SK-N-SH treated with all-trans-retinoic acid at 6 μM for 48 hours (cell line): ENCODE data around the gene AKAP10.

Experiments
- ATAC-seq: fragments of 200-7000 bp; cut with Tn5 transposase; 3 replicates; pipeline ENCODE4 v1.9.1; 2020; ENCODE audit warnings: mild to moderate bottlenecking, moderate library complexity
- ARNTL ChIP-seq: fragments of 450-650 bp; formaldehyde crosslinking; IDR thresholded peaks from 2 replicates; pipeline ENCODE4 v1.5.0; 2020; ENCODE audit warnings: low read depth, mild to moderate bottlenecking, moderate library complexity, borderline replicate concordance
- BACH2 ChIP-seq: fragments of 250-450 bp; sonication (Bioruptor Pico); IDR thresholded peaks from 2 replicates; pipeline ENCODE4 v1.9.0; 2021; ENCODE audit warnings: mild to moderate bottlenecking, borderline replicate concordance
- CSDC2 ChIP-seq: fragments of 250-450 bp; sonication (Bioruptor Pico); IDR thresholded peaks from 2 replicates; pipeline ENCODE4 v1.5.0; 2020; ENCODE audit warnings: mild to moderate bottlenecking, moderate library complexity
- GLIS3 ChIP-seq: fragments of 250-450 bp; sonication (Bioruptor Pico); IDR thresholded peaks from 2 replicates; pipeline ENCODE4 v1.5.0; 2020; ENCODE audit warnings: mild to moderate bottlenecking, moderate library complexity
- ISL1 ChIP-seq: fragments of 250-450 bp; sonication (Bioruptor Pico); IDR thresholded peaks from 2 replicates; pipeline ENCODE4 v2.1.2; 2022; ENCODE audit warnings: mild to moderate bottlenecking, moderate library complexity
- PPARA ChIP-seq: fragments of 250-450 bp; sonication (Bioruptor Pico); IDR thresholded peaks from 2 replicates; pipeline ENCODE4 v1.5.0; 2020; ENCODE audit warnings: mild to moderate bottlenecking, borderline replicate concordance
- RARB ChIP-seq: fragments of 250-450 bp; sonication (Bioruptor Pico); IDR thresholded peaks from 2 replicates; pipeline ENCODE4 v1.8.0; 2021; ENCODE audit warnings: mild to moderate bottlenecking, moderate library complexity
- SNAI2 ChIP-seq: fragments of 250-450 bp; sonication (Bioruptor Pico); IDR thresholded peaks from 2 replicates; pipeline ENCODE4 v1.5.0; 2020; ENCODE audit warnings: mild to moderate bottlenecking, moderate library complexity
- TCF4 ChIP-seq: fragments of 250-450 bp; sonication (Bioruptor Pico); IDR thresholded peaks from 2 replicates; pipeline ENCODE4 v1.8.0; 2021; ENCODE audit warnings: mild to moderate bottlenecking, moderate library complexity, borderline replicate concordance
- TOX ChIP-seq: fragments of 250-450 bp; sonication (Bioruptor Pico); IDR thresholded peaks from 2 replicates; pipeline ENCODE4 v1.8.0; 2021; ENCODE audit warnings: mild to moderate bottlenecking, moderate library complexity, borderline replicate concordance
- ZC3H10 ChIP-seq: fragments of 250-450 bp; sonication (Bioruptor Pico); IDR thresholded peaks from 2 replicates; pipeline ENCODE4 v1.5.1; 2021; ENCODE audit warnings: mild to moderate bottlenecking, moderate library complexity
- ZFP3 ChIP-seq: fragments of 250-450 bp; sonication (Bioruptor Pico); IDR thresholded peaks from 2 replicates; pipeline ENCODE4 v1.5.0; 2020; ENCODE audit warnings: mild to moderate bottlenecking, moderate library complexity
- ZFP30 ChIP-seq: fragments of 450-650 bp; formaldehyde crosslinking; IDR thresholded peaks from 2 replicates; pipeline ENCODE4 v1.5.0; 2022; ENCODE audit warnings: mild to moderate bottlenecking, moderate library complexity
- ZNF565 ChIP-seq: fragments of 450-650 bp; formaldehyde crosslinking; conservative IDR thresholded peaks from 2 replicates; pipeline ENCODE4 v1.5.0; 2020; ENCODE audit warnings: low read depth, mild to moderate bottlenecking, moderate library complexity
- ZNF70 ChIP-seq: fragments of 450-650 bp; formaldehyde crosslinking; IDR thresholded peaks from 2 replicates; pipeline ENCODE4 v1.5.0; 2020; ENCODE audit warnings: mild to moderate bottlenecking, moderate library complexity
- ZNF8 ChIP-seq: fragments of 450-650 bp; formaldehyde crosslinking; IDR thresholded peaks from 2 replicates; pipeline ENCODE4 v1.5.0; 2020; ENCODE audit warnings: mild to moderate bottlenecking, moderate library complexity
- TF ChIP-seq, protein P1 (sequence below): fragments of 250-450 bp; sonication (Bioruptor Pico); IDR thresholded peaks from 2 replicates; pipeline ENCODE4 v1.5.1; 2021; ENCODE audit warnings: mild to moderate bottlenecking, moderate library complexity
- TF ChIP-seq, protein P2 (sequence below): fragments of 250-450 bp; sonication (Bioruptor Pico); IDR thresholded peaks from 2 replicates; pipeline ENCODE4 v1.8.0; 2021; ENCODE audit warnings: low read depth, mild to moderate bottlenecking, moderate library complexity, borderline replicate concordance
- TF ChIP-seq, protein P3 (sequence below): fragments of 250-450 bp; sonication (Bioruptor Pico); IDR thresholded peaks from 2 replicates; pipeline ENCODE4 v1.8.0; 2020; ENCODE audit warnings: mild to moderate bottlenecking, moderate library complexity, borderline replicate concordance
- TF ChIP-seq, protein P4 (sequence below): fragments of 250-450 bp; sonication (Bioruptor Pico); IDR thresholded peaks from 2 replicates; pipeline ENCODE4 v1.5.1; 2020; ENCODE audit warnings: low read depth, mild to moderate bottlenecking, moderate library complexity
- TF ChIP-seq, protein P5 (sequence below): fragments of 250-450 bp; sonication (Bioruptor Pico); IDR thresholded peaks from 2 replicates; pipeline ENCODE4 v1.5.0; 2020; ENCODE audit warnings: mild to moderate bottlenecking, moderate library complexity

The AKAP10 gene

DNA sequence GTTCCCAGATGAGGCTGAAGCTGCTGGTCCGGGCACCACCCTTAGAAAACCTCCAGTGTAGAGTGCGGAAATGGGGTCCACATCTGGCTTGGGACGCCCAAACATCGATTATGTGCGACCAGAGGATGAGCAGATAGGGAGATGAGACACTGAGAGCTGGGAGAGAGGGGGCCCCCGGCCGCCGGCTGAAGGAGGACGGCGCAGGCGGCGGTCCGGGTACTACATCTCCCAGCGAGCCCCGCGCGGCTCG, 31.3 kb upstream of the AKAP10 start:
- peak; percentile 38; the same call in 2 of the 3 replicates for ATAC-seq
- TF ChIP-seq TOX (CRISPR knock-in tag): no peak
- TF ChIP-seq ZC3H10 (CRISPR knock-in tag): no peak
- TF ChIP-seq ZNF565 (CRISPR knock-in tag): no peak
- TF ChIP-seq ZFP30 (CRISPR knock-in tag): no peak
- TF ChIP-seq RARB: no peak
- TF ChIP-seq ZNF8 (CRISPR knock-in tag): no peak
- TF ChIP-seq CSDC2 (CRISPR knock-in tag): no peak
- no peak for TF ChIP-seq ARNTL (CRISPR knock-in tag)
- TF ChIP-seq, protein P1, sequence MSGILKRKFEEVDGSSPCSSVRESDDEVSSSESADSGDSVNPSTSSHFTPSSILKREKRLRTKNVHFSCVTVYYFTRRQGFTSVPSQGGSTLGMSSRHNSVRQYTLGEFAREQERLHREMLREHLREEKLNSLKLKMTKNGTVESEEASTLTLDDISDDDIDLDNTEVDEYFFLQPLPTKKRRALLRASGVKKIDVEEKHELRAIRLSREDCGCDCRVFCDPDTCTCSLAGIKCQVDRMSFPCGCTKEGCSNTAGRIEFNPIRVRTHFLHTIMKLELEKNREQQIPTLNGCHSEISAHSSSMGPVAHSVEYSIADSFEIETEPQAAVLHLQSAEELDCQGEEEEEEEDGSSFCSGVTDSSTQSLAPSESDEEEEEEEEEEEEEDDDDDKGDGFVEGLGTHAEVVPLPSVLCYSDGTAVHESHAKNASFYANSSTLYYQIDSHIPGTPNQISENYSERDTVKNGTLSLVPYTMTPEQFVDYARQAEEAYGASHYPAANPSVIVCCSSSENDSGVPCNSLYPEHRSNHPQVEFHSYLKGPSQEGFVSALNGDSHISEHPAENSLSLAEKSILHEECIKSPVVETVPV (CRISPR knock-in tag): no peak
- TF ChIP-seq, protein P2, sequence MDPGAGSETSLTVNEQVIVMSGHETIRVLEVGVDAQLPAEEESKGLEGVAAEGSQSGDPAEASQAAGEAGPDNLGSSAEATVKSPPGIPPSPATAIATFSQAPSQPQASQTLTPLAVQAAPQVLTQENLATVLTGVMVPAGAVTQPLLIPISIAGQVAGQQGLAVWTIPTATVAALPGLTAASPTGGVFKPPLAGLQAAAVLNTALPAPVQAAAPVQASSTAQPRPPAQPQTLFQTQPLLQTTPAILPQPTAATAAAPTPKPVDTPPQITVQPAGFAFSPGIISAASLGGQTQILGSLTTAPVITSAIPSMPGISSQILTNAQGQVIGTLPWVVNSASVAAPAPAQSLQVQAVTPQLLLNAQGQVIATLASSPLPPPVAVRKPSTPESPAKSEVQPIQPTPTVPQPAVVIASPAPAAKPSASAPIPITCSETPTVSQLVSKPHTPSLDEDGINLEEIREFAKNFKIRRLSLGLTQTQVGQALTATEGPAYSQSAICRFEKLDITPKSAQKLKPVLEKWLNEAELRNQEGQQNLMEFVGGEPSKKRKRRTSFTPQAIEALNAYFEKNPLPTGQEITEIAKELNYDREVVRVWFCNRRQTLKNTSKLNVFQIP (CRISPR knock-in tag): no peak
- TF ChIP-seq, protein P3, sequence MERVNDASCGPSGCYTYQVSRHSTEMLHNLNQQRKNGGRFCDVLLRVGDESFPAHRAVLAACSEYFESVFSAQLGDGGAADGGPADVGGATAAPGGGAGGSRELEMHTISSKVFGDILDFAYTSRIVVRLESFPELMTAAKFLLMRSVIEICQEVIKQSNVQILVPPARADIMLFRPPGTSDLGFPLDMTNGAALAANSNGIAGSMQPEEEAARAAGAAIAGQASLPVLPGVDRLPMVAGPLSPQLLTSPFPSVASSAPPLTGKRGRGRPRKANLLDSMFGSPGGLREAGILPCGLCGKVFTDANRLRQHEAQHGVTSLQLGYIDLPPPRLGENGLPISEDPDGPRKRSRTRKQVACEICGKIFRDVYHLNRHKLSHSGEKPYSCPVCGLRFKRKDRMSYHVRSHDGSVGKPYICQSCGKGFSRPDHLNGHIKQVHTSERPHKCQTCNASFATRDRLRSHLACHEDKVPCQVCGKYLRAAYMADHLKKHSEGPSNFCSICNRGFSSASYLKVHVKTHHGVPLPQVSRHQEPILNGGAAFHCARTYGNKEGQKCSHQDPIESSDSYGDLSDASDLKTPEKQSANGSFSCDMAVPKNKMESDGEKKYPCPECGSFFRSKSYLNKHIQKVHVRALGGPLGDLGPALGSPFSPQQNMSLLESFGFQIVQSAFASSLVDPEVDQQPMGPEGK: no peak
- no peak for TF ChIP-seq ZNF70 (CRISPR knock-in tag)
- TF ChIP-seq, protein P4, sequence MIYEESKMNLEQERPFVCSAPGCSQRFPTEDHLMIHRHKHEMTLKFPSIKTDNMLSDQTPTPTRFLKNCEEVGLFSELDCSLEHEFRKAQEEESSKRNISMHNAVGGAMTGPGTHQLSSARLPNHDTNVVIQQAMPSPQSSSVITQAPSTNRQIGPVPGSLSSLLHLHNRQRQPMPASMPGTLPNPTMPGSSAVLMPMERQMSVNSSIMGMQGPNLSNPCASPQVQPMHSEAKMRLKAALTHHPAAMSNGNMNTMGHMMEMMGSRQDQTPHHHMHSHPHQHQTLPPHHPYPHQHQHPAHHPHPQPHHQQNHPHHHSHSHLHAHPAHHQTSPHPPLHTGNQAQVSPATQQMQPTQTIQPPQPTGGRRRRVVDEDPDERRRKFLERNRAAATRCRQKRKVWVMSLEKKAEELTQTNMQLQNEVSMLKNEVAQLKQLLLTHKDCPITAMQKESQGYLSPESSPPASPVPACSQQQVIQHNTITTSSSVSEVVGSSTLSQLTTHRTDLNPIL (CRISPR knock-in tag): no peak
- no peak for TF ChIP-seq PPARA (CRISPR knock-in tag)
- TF ChIP-seq, protein P5, sequence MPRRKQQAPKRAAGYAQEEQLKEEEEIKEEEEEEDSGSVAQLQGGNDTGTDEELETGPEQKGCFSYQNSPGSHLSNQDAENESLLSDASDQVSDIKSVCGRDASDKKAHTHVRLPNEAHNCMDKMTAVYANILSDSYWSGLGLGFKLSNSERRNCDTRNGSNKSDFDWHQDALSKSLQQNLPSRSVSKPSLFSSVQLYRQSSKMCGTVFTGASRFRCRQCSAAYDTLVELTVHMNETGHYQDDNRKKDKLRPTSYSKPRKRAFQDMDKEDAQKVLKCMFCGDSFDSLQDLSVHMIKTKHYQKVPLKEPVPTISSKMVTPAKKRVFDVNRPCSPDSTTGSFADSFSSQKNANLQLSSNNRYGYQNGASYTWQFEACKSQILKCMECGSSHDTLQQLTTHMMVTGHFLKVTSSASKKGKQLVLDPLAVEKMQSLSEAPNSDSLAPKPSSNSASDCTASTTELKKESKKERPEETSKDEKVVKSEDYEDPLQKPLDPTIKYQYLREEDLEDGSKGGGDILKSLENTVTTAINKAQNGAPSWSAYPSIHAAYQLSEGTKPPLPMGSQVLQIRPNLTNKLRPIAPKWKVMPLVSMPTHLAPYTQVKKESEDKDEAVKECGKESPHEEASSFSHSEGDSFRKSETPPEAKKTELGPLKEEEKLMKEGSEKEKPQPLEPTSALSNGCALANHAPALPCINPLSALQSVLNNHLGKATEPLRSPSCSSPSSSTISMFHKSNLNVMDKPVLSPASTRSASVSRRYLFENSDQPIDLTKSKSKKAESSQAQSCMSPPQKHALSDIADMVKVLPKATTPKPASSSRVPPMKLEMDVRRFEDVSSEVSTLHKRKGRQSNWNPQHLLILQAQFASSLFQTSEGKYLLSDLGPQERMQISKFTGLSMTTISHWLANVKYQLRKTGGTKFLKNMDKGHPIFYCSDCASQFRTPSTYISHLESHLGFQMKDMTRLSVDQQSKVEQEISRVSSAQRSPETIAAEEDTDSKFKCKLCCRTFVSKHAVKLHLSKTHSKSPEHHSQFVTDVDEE (CRISPR knock-in tag): no peak
- TF ChIP-seq TCF4 (CRISPR knock-in tag): no peak
- no peak for TF ChIP-seq SNAI2 (CRISPR knock-in tag)
- TF ChIP-seq ZFP3: no peak
- no peak for TF ChIP-seq GLIS3 (CRISPR knock-in tag)

DNA sequence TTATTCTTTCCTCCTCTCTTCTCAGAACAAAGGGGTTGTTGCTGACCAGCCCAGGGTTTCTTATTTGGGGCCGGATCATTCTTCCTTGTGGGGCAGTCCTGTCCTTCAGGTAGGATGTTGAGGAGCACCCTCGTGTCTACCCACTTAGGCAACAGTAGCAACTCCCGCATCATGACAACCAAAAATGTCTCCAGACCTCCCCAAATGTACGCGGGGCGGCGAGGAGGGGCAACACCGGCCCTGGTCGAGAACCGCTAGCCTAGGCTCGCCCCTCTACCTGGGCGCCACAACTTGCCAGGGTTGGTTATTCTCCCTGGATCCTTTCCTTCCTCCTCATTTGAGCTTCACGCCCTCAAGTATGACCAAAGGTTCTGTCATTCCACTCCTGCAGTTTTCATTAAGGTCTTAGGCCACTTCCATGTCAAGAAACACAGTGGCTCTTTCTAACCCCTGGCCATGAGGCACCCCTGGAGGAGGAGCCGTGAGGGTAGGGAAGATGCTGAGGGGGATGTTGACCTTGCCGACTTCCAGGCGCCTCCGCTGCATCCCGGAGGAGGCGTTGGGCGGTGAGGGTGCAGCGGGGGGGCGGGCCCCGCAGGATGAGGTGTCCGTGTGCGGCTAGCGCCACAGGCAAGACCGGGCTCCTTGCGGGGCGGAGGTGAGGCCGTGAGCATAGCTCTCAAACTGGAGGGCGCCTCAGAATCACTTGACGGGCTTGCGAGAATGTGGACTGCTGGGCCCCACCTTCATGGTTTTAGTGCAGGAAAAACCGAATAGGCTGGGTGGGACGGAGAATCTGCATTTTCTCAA, 30.8 kb upstream of the AKAP10 start:
- ATAC-seq: peak; percentile 55
- TF ChIP-seq ISL1 (CRISPR knock-in tag) (no peak), BACH2 (CRISPR knock-in tag) (no peak), RARB (no peak), GLIS3 (CRISPR knock-in tag) (0 out of 2 replicates have a peak, but pooled peaks have one; percentile 21), ZNF565 (CRISPR knock-in tag) (no peak)
- TF ChIP-seq, protein P3: peak; percentile 12; the same call in 1 of the 2 replicates
- TF ChIP-seq, protein P5 (CRISPR knock-in tag): 0 out of 2 replicates have a peak, but pooled peaks have one; percentile 6
- TF ChIP-seq, protein P2 (CRISPR knock-in tag): no peak
